Central memory CD8-positive, alpha-beta T cell (primary cell): ENCODE results near the gene XXYLT1.

ENCODE experiments used
- ATAC-seq: fragments of 150-1000 bp; cut with Tn5 transposase; replicated peaks from 2 replicates; pipeline ENCODE4 v1.10.0; 2022; ENCODE audit warnings: mild to moderate bottlenecking, moderate FRiP score, moderate number of reproducible peaks; ENCODE audit not compliant: poor library complexity, severe bottlenecking; ENCODE audit errors: extremely low read depth
- DNase-seq, 2 donors: peaks; one replicate each; pipeline ENCODE4 v3.0.0; 2021; ENCODE audit warnings: low spot score in 2 of 2
- H3K27ac Mint-ChIP-seq: one replicate; pipeline ENCODE4 v1.8.0; 2022; ENCODE audit warnings: low read depth, mild to moderate bottlenecking, moderate library complexity, mixed read lengths
- H3K27me3 Mint-ChIP-seq: one replicate; pipeline ENCODE4 v1.8.0; 2022; ENCODE audit warnings: mixed read lengths
- H3K36me3 Mint-ChIP-seq: one replicate; pipeline ENCODE4 v1.8.0; 2022; ENCODE audit warnings: mild to moderate bottlenecking, moderate library complexity, mixed read lengths; ENCODE audit not compliant: insufficient read depth
- H3K4me1 Mint-ChIP-seq: one replicate; pipeline ENCODE4 v1.8.0; 2022; ENCODE audit warnings: mixed read lengths
- H3K4me3 Mint-ChIP-seq: one replicate; pipeline ENCODE4 v1.8.0; 2022; ENCODE audit warnings: mild to moderate bottlenecking, moderate library complexity, mixed read lengths
- H3K9me3 Mint-ChIP-seq: one replicate; pipeline ENCODE4 v1.8.0; 2022; ENCODE audit warnings: mixed read lengths

XXYLT1 gene

DNA sequence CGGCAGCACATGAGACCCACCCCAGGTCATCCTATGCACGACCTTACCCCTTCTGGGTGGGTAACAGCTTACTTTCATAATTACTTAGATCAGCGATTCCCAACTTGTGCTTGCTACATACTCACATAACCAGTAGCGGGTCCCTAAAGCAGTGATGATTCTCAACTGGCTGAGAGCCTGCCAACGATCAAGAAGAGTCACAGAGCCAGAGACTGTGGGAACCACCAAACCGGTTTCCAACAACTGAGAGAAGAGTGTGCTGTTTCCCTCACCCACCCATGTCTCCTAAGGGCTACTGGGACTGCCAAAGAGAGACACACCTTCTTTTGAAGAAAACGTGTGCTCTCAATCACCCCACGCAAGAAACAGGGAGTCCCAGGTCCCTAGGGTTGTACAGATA lies 12.0 kb upstream of the XXYLT1 start:
- Mint-ChIP-seq H3K27ac (peak overlapping the region; percentile 16), H3K4me3 (no peak overlapping the region), H3K27me3 (no peaks in the 10 kb centered on the region), H3K4me1 (no peaks in the 10 kb centered on the region), H3K9me3 (no peaks in the 10 kb centered on the region), H3K36me3 (peaks cover 36% of the 10 kb centered on the region)
- DNase-seq, result no peak
- no peak for ATAC-seq

- Mint-ChIP-seq H3K9me3 (no peaks in the 10 kb centered on the region), H3K36me3 (peaks cover 22% of the 10 kb centered on the region), H3K27ac (no peak overlapping the region), H3K27me3 (no peaks in the 10 kb centered on the region), H3K4me3 (no peak overlapping the region), H3K4me1 (peaks cover 14% of the 10 kb centered on the region)
- ATAC-seq (no peak), DNase-seq (no peak)
These were observed 3.5 kb upstream of the XXYLT1 start for GRCh38 chr3:195274259-195274966.

DNA sequence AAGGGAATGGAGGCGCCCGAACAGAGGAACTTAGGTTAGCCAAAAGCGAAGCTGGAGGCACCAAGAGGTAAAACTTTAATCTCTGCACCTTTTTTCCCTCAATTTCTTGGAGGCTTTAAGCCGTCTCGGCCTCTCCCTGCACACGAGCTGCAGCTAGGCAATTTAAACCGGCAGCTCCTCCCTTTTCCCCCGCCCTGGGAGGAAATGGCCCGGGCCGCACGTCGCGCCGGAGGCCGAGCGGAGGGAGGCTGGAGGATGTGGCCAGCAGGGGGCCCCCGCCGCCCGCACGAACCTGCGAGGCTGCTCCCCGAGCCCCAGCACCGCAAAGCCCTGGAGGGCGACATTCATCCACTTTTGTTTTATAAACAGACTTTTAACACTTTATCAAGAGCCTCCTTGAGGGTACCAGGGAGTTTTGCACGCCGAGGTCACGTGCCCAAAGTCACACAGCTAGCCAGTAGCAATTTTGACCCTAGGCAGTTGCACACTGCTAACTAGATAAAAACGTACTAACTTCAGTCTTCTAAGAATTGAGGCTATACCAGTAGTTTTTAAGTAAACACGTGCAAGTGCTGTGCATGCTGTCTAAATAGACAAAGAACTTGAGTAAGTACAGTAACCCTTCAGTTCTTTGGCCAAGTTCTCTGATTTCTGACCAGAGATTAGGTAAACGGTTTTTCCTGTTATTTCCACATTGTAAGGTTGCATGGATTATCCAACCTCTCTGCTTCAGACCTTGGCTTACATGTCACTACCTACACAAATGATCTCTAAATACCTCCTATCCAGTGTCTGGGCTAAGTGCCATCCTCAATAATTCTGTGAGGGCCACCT lies 668 bp upstream of the XXYLT1 start:
- H3K27ac Mint-ChIP-seq, result peak overlapping the region; percentile 35
- DNase-seq (peak; percentile 83), ATAC-seq (peak; percentile 73)
- peak overlapping the region; percentile 81 for H3K4me3 Mint-ChIP-seq
- no peaks in the 10 kb centered on the region for H3K9me3 Mint-ChIP-seq
- peaks cover 12% of the 10 kb centered on the region for H3K36me3 Mint-ChIP-seq
- H3K27me3 Mint-ChIP-seq, result no peaks in the 10 kb centered on the region
- peaks cover 28% of the 10 kb centered on the region for H3K4me1 Mint-ChIP-seq

DNA sequence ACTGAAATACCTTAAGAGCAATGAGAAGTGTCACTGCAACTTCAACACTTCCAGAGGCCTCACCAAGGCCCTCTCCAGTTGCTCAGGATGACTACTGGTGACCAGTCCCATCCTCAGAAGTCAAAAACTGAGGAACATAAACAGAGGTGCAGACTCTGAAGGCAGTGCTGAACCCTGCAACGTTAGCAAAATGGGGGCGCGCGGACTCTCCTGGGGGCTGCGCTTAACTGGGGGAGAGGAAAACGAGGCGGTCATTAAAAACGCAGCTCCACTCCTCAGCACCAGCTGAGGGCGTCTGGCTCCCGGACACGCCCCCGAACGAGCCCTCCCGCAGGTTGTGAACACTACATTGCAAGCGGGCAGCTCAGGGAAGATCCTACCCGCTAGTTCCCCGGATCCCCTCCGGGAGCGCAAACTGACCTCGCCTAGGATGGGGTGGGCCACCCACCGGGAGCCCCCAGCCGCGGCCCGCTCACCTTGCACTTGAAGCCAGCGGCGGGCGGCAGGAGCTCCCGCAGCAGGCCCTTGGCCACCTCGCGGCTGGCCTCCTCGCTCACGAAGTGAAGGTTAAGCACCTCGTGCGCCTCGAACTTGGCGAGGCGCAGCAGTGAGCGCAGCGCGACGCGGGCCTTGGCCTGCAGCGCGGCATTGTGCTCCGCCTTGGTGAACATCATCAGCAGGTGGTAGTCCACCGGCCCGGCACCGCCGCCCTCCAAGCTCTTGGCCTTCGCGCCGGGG lies 711 bp downstream of the XXYLT1 start:
- ATAC-seq (no peak), DNase-seq (no peak)
- peaks cover 12% of the 10 kb centered on the region for H3K36me3 Mint-ChIP-seq
- no peaks in the 10 kb centered on the region for H3K27me3 Mint-ChIP-seq
- H3K27ac Mint-ChIP-seq, result peak overlapping the region; percentile 44
- H3K4me3 Mint-ChIP-seq, result peak overlapping the region; percentile 81
- peaks cover 30% of the 10 kb centered on the region for H3K4me1 Mint-ChIP-seq
- no peaks in the 10 kb centered on the region for H3K9me3 Mint-ChIP-seq

- Mint-ChIP-seq H3K9me3 (no peaks in the 10 kb centered on the region), H3K4me1 (peaks cover 37% of the 10 kb centered on the region), H3K4me3 (peak overlapping the region; percentile 81), H3K27me3 (no peaks in the 10 kb centered on the region), H3K27ac (peak overlapping the region; percentile 44), H3K36me3 (peaks cover 12% of the 10 kb centered on the region)
- DNase-seq (no peak), ATAC-seq (no peak)
These were observed 1.4 kb downstream of the XXYLT1 start for GRCh38 chr3:195269375-195270078.

- Mint-ChIP-seq H3K27ac (peak overlapping the region; percentile 65), H3K36me3 (peaks cover 12% of the 10 kb centered on the region), H3K9me3 (no peaks in the 10 kb centered on the region), H3K27me3 (no peaks in the 10 kb centered on the region), H3K4me1 (peaks cover 42% of the 10 kb centered on the region), H3K4me3 (peak overlapping the region; percentile 81)
- no peak for DNase-seq
- no peak for ATAC-seq
These were observed 2.2 kb downstream of the XXYLT1 start for GRCh38 chr3:195268576-195269309.

- Mint-ChIP-seq H3K27me3 (no peaks in the 10 kb centered on the region), H3K4me3 (no peak overlapping the region), H3K27ac (no peak overlapping the region), H3K9me3 (no peaks in the 10 kb centered on the region), H3K4me1 (peaks cover 40% of the 10 kb centered on the region), H3K36me3 (peaks cover 6% of the 10 kb centered on the region)
- DNase-seq (no peak), ATAC-seq (no peak)
These were observed 3.9 kb downstream of the XXYLT1 start for GRCh38 chr3:195267096-195267495.

- Mint-ChIP-seq H3K36me3 (peaks cover 1% of the 10 kb centered on the region), H3K9me3 (no peaks in the 10 kb centered on the region), H3K4me1 (peaks cover 36% of the 10 kb centered on the region), H3K27me3 (no peaks in the 10 kb centered on the region), H3K27ac (no peak overlapping the region), H3K4me3 (no peak overlapping the region)
- DNase-seq (no peak), ATAC-seq (no peak)
These were observed 4.5 kb downstream of the XXYLT1 start for GRCh38 chr3:195266428-195266827.

DNA sequence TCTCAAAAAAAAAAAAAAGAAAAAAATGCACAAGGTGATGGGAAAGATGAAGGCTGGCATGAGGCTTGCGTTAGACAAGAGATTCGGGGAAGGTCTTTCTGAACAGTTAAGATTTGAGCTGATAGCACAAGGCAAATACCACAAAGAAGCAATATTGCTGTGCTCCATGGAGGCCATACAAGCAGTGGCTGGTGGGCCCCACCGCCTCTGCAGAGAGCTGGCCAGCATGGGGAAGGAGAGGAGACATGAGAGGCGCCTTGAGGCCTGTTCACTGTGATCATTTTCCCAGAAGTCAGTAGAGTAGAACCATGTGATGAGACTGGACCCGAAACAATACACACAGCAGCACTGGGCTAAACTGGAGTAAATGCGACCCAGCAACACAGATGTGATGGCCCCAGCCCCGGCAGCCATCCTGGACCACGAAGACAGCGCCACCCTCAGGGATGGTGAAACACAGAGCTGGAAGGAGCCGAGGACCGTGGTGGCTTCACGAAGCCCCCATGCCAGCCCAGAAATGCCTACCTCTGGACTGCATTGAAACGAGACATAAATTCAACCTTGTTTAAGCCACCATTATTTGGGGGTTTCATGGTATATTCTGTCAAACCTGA lies 5.5 kb downstream of the XXYLT1 start:
- H3K36me3 Mint-ChIP-seq, result no peaks in the 10 kb centered on the region
- no peak overlapping the region for H3K4me3 Mint-ChIP-seq
- no peak overlapping the region for H3K27ac Mint-ChIP-seq
- ATAC-seq (no peak), DNase-seq (no peak)
- peaks cover 44% of the 10 kb centered on the region for H3K4me1 Mint-ChIP-seq
- no peaks in the 10 kb centered on the region for H3K27me3 Mint-ChIP-seq
- H3K9me3 Mint-ChIP-seq, result no peaks in the 10 kb centered on the region

GRCh38 chr3:195263925-195264600 lies 6.9 kb downstream of the XXYLT1 start:
- no peak for ATAC-seq

More at GRCh38 chr3:195263925-195264600, 6.9 kb downstream of the XXYLT1 start:
- no peak overlapping the region for H3K27ac Mint-ChIP-seq
- no peak for DNase-seq
- no peaks in the 10 kb centered on the region for H3K27me3 Mint-ChIP-seq
- no peaks in the 10 kb centered on the region for H3K9me3 Mint-ChIP-seq
- peaks cover 4% of the 10 kb centered on the region for H3K36me3 Mint-ChIP-seq
- no peak overlapping the region for H3K4me3 Mint-ChIP-seq
- peaks cover 32% of the 10 kb centered on the region for H3K4me1 Mint-ChIP-seq
